ENCODE results near the gene KLHDC4. TPM values are rescaled to one million over a fixed set of nuclear protein-coding genes. Genes with fewer than 3 reads are reported as not detected.

Gene KLHDC4
- total and polyA plus RNA-seq, 11 donors: 6.8 to 20.5 (median 14.3) TPM

- intact Hi-C loops (cut with DNase I): no loop called here
- WGBS, 4 donors: 87 to 89% (median 87%) methylated on average over 33 to 45 of the region's 45 CpGs
- H3K27me3 ChIP-seq: peaks cover 0 to 49% (median 5%) of the 10 kb centered on the region in 9 donors
- DNase-seq (no peak), ATAC-seq (no peak)
- TF ChIP-seq, protein P1, sequence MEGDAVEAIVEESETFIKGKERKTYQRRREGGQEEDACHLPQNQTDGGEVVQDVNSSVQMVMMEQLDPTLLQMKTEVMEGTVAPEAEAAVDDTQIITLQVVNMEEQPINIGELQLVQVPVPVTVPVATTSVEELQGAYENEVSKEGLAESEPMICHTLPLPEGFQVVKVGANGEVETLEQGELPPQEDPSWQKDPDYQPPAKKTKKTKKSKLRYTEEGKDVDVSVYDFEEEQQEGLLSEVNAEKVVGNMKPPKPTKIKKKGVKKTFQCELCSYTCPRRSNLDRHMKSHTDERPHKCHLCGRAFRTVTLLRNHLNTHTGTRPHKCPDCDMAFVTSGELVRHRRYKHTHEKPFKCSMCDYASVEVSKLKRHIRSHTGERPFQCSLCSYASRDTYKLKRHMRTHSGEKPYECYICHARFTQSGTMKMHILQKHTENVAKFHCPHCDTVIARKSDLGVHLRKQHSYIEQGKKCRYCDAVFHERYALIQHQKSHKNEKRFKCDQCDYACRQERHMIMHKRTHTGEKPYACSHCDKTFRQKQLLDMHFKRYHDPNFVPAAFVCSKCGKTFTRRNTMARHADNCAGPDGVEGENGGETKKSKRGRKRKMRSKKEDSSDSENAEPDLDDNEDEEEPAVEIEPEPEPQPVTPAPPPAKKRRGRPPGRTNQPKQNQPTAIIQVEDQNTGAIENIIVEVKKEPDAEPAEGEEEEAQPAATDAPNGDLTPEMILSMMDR (IDR thresholded peaks at IDR 0.05): no peak
- no peak for TF ChIP-seq POLR2A (IDR thresholded peaks at IDR 0.05)
- no peak overlapping the region for H3K4me3 ChIP-seq
- H3K36me3 ChIP-seq: no peaks in the 10 kb centered on the region
- H3K9me3 ChIP-seq: no peaks in the 10 kb centered on the region
- H3K27ac ChIP-seq: no peak overlapping the region
- H3K4me1 ChIP-seq: peaks cover 0 to 11% (median 0%) of the 10 kb centered on the region in 12 donors
Observed at GRCh38 chr16:87688876-87689815, 76.6 kb downstream of the KLHDC4 start.

GRCh38 chr16:87687998-87688529, 77.7 kb downstream of the KLHDC4 start:
- Histone ChIP-seq H3K4me1 (peaks cover 0 to 11% (median 0%) of the 10 kb centered on the region in 12 donors), H3K4me3 (no peak overlapping the region), H3K36me3 (no peaks in the 10 kb centered on the region), H3K27ac (no peak overlapping the region), H3K9me3 (no peaks in the 10 kb centered on the region), H3K27me3 (peaks cover 0 to 58% (median 5%) of the 10 kb centered on the region in 9 donors)
- intact Hi-C loops (cut with DNase I): no loop called here
- no peak for DNase-seq
- ATAC-seq: no peak
- WGBS, 4 donors: 87 to 93% (median 89%) methylated on average over 12 to 14 of the region's 14 CpGs
- TF ChIP-seq POLR2A (IDR thresholded peaks at IDR 0.05): no peak
- TF ChIP-seq, protein P1 (IDR thresholded peaks at IDR 0.05): no peak

DNA sequence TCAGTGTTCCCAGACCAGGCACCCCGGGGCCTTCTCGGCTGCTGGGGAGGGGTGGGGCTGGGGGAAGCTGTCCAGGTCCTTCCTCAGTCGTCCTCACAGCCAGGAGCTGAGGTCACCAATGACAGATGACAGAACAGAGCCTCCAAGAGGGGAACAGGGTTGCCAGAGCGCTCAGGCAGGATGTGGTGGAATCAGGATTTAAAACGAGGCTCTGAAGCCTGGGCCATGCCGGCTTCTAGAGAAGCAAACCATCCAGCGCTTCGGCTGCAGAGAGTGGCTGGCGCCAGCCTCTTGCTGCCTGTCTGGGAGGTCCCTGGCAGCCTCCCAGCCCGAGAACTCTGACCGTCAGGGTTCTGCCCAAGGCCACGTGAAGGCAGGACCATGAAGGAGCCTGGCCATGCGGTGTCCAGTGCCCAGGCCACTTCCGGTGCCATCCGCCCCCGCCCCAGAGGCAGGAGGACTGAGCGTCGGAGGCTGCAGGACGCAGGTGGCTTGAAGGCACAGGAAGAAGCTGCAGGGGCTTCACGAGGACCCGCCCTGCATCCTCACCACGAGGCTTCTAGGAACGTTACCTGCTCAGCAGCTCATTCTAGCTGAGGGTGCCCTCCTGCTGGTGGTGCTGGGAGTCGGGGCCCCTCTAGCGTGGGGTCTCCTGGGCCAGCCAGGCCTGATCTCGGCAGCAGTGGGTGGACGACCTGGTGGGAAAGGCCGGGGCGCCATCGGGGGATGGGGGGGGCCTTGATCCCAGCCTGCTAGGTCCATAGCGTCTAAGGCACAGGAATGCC, 78.5 kb downstream of the KLHDC4 start:
- no peak for DNase-seq
- intact Hi-C loops (cut with DNase I): no loop called here

More for the DNA sequence above, 78.5 kb downstream of the KLHDC4 start:
- peaks cover 0 to 11% (median 0%) of the 10 kb centered on the region in 12 donors for H3K4me1 ChIP-seq
- peaks cover 0 to 65% (median 5%) of the 10 kb centered on the region in 9 donors for H3K27me3 ChIP-seq
- no peak overlapping the region for H3K27ac ChIP-seq
- no peak for ATAC-seq
- no peak overlapping the region for H3K4me3 ChIP-seq
- WGBS, 4 donors: 63 to 67% (median 64%) methylated on average over 20 to 31 of the region's 31 CpGs
- H3K36me3 ChIP-seq: no peaks in the 10 kb centered on the region
- TF ChIP-seq POLR2A (IDR thresholded peaks at IDR 0.05): no peak
- TF ChIP-seq, protein P1 (IDR thresholded peaks at IDR 0.05): no peak
- no peaks in the 10 kb centered on the region for H3K9me3 ChIP-seq
